Measurements from ENCODE around the gene LOXL1.

LOXL1 gene

GRCh38 chr15:73899197-73900094, 26.8 kb upstream of the LOXL1 start:
- in situ Hi-C loops (cut with MboI; ENCODE audit: low sequenced_read_pairs): no loop called here

- in situ Hi-C loops (cut with MboI; ENCODE audit: low sequenced_read_pairs): no loop called here
Observed at GRCh38 chr15:73900095-73900712, 26.1 kb upstream of the LOXL1 start.

GRCh38 chr15:73901126-73901810, 25.0 kb upstream of the LOXL1 start:
- in situ Hi-C loops (cut with MboI; ENCODE audit: low sequenced_read_pairs): no loop called here

GRCh38 chr15:73902121-73903020, 23.9 kb upstream of the LOXL1 start:
- in situ Hi-C loops (cut with MboI; ENCODE audit: low sequenced_read_pairs): no loop called here

GRCh38 chr15:73904026-73904815, 22.0 kb upstream of the LOXL1 start:
- in situ Hi-C loops (cut with MboI; ENCODE audit: low sequenced_read_pairs): no loop called here

- in situ Hi-C loops (cut with MboI; ENCODE audit: low sequenced_read_pairs): no loop called here
Observed at GRCh38 chr15:73905225-73905827, 20.9 kb upstream of the LOXL1 start.

GRCh38 chr15:73906346-73907034, 19.8 kb upstream of the LOXL1 start:
- in situ Hi-C loops (cut with MboI; ENCODE audit: low sequenced_read_pairs): no loop called here

GRCh38 chr15:73907035-73907408, 19.2 kb upstream of the LOXL1 start:
- in situ Hi-C loops (cut with MboI; ENCODE audit: low sequenced_read_pairs): no loop called here

- in situ Hi-C loops (cut with MboI; ENCODE audit: low sequenced_read_pairs): no loop called here
Observed at GRCh38 chr15:73908030-73908821, 18.0 kb upstream of the LOXL1 start.

GRCh38 chr15:73908822-73909122, 17.5 kb upstream of the LOXL1 start:
- in situ Hi-C loops (cut with MboI; ENCODE audit: low sequenced_read_pairs): no loop called here

GRCh38 chr15:73909651-73910050, 16.6 kb upstream of the LOXL1 start:
- in situ Hi-C loops (cut with MboI; ENCODE audit: low sequenced_read_pairs): no loop called here

GRCh38 chr15:73910522-73911303, 15.5 kb upstream of the LOXL1 start:
- in situ Hi-C loops (cut with MboI; ENCODE audit: low sequenced_read_pairs): no loop called here

GRCh38 chr15:73912030-73912596, 14.1 kb upstream of the LOXL1 start:
- in situ Hi-C loops (cut with MboI; ENCODE audit: low sequenced_read_pairs): no loop called here

GRCh38 chr15:73914145-73914544, 12.1 kb upstream of the LOXL1 start:
- in situ Hi-C loops (cut with MboI; ENCODE audit: low sequenced_read_pairs): no loop called here

GRCh38 chr15:73915082-73915481, 11.2 kb upstream of the LOXL1 start:
- in situ Hi-C loops (cut with MboI; ENCODE audit: low sequenced_read_pairs): no loop called here

GRCh38 chr15:73918784-73919183, 7.5 kb upstream of the LOXL1 start:
- in situ Hi-C loops (cut with MboI; ENCODE audit: low sequenced_read_pairs): no loop called here

GRCh38 chr15:73919706-73920105, 6.6 kb upstream of the LOXL1 start:
- in situ Hi-C loops (cut with MboI; ENCODE audit: low sequenced_read_pairs): no loop called here

Measured in HL-60/S4 treated with retinoic acid at 250 ng/mL for 4 days and 3 days (cell line).